ENCODE data around the gene EIF2B4. TPM values are rescaled to one million over a fixed set of nuclear protein-coding genes. Genes with fewer than 3 reads are reported as not detected.

EIF2B4 gene
- 57.9 TPM for polyA plus RNA-seq (ENCODE audit: insufficient read length)
- long read RNA-seq, donor 1, transcript EIF2B4-209 (2 exons, 607 nt) = major isoform, 11 of 19 reads
- long read RNA-seq, donor 1, partial matches to known transcripts = 5 of 19 reads
- long read RNA-seq, donor 1, other reads (novel, unspliced or antisense) = 0 of 19 reads
- long read RNA-seq, donor 2, full-length matches to known transcripts = 15 of 21 reads
- long read RNA-seq, donor 2, partial matches to known transcripts = 6 of 21 reads
- long read RNA-seq, donor 2, other reads (novel, unspliced or antisense) = 0 of 21 reads
- long read RNA-seq, donor 3, transcript EIF2B4-209 (2 exons, 607 nt) = major isoform, 8 of 17 reads
- long read RNA-seq, donor 3, transcript EIF2B4-201 (13 exons, 1,792 nt) = minor isoform, 5 of 17 reads
- long read RNA-seq, donor 3, partial matches to known transcripts = 0 of 17 reads
- long read RNA-seq, donor 3, other reads (novel, unspliced or antisense) = 0 of 17 reads
- long read RNA-seq, donor 4, partial matches to known transcripts = 0 of 2 reads
- long read RNA-seq, donor 4, other reads (novel, unspliced or antisense) = 0 of 2 reads
- long read RNA-seq, donor 5, transcript EIF2B4-209 (2 exons, 607 nt) = major isoform, 21 of 40 reads
- long read RNA-seq, donor 5, transcript EIF2B4-201 (13 exons, 1,792 nt) = minor isoform, 8 of 40 reads
- long read RNA-seq, donor 5, partial matches to known transcripts = 6 of 40 reads
- long read RNA-seq, donor 5, other reads (novel, unspliced or antisense) = 0 of 40 reads
- long read RNA-seq, donor 6, transcript EIF2B4-201 (13 exons, 1,792 nt) = minor isoform, 5 of 27 reads
- long read RNA-seq, donor 6, transcript EIF2B4-209 (2 exons, 607 nt) = major isoform, 13 of 27 reads
- long read RNA-seq, donor 6, partial matches to known transcripts = 5 of 27 reads
- long read RNA-seq, donor 6, other reads (novel, unspliced or antisense) = 0 of 27 reads
- long read RNA-seq, donor 7, full-length matches to known transcripts = 32 of 37 reads
- long read RNA-seq, donor 7, partial matches to known transcripts = 5 of 37 reads
- long read RNA-seq, donor 7, other reads (novel, unspliced or antisense) = 0 of 37 reads
- long read RNA-seq, donor 8, transcript EIF2B4-201 (13 exons, 1,792 nt) = major isoform, 6 of 10 reads
- long read RNA-seq, donor 8, partial matches to known transcripts = 0 of 10 reads
- long read RNA-seq, donor 8, other reads (novel, unspliced or antisense) = 0 of 10 reads

GRCh38 chr2:27370026-27370815 lies at the start of gene EIF2B4, which contains the start of gene SNX17:
Gene EIF2B4, minus strand, starts transcription at chr2:27370338. Its CDS starts 24 bp downstream, at chr2:27370314.
Gene SNX17, plus strand, starts transcription at chr2:27370616. Its CDS starts 128 bp downstream, at chr2:27370744.
- DNase-seq = peak; percentile 99

GRCh38 chr2:27416151-27416550 lies 46.0 kb upstream of the EIF2B4 start:
- DNase-seq = no peak

- no peak for DNase-seq
These were observed 42.4 kb upstream of the EIF2B4 start for GRCh38 chr2:27412419-27413152.

GRCh38 chr2:27409321-27410073 lies 39.4 kb upstream of the EIF2B4 start, which contains the start of gene PPM1G:
Gene PPM1G, minus strand, starts transcription at chr2:27409591. Its CDS starts 169 bp downstream, at chr2:27409422.
- DNase-seq = peak; percentile 93

- peak; percentile 8 for DNase-seq
These were observed 38.6 kb upstream of the EIF2B4 start for GRCh38 chr2:27408601-27409320.

GRCh38 chr2:27407798-27408491 lies 37.8 kb upstream of the EIF2B4 start:
- DNase-seq = peak; percentile 55

- no peak for DNase-seq
These were observed 30.4 kb upstream of the EIF2B4 start for GRCh38 chr2:27400348-27401135.

GRCh38 chr2:27398962-27399361 lies 28.8 kb upstream of the EIF2B4 start:
- DNase-seq = no peak

GRCh38 chr2:27393225-27393624 lies 23.1 kb upstream of the EIF2B4 start:
- no peak for DNase-seq

- no peak for DNase-seq
These were observed 20.9 kb upstream of the EIF2B4 start for GRCh38 chr2:27390822-27391679.

- DNase-seq = no peak
These were observed 11.5 kb upstream of the EIF2B4 start for GRCh38 chr2:27381577-27382181.

- DNase-seq = peak; percentile 94
These were observed 10.7 kb upstream of the EIF2B4 start, which contains the start of gene ZNF513 for GRCh38 chr2:27380626-27381545. Gene ZNF513, minus strand, starts transcription at chr2:27380734. Its CDS starts 208 bp downstream, at chr2:27380526.

- peak; percentile 36 for DNase-seq
These were observed 9.9 kb upstream of the EIF2B4 start for GRCh38 chr2:27379836-27380625.

- no peak for DNase-seq
These were observed 9.3 kb upstream of the EIF2B4 start for GRCh38 chr2:27379383-27379835.
